ENCODE measurements around the gene DNM2.

DNA sequence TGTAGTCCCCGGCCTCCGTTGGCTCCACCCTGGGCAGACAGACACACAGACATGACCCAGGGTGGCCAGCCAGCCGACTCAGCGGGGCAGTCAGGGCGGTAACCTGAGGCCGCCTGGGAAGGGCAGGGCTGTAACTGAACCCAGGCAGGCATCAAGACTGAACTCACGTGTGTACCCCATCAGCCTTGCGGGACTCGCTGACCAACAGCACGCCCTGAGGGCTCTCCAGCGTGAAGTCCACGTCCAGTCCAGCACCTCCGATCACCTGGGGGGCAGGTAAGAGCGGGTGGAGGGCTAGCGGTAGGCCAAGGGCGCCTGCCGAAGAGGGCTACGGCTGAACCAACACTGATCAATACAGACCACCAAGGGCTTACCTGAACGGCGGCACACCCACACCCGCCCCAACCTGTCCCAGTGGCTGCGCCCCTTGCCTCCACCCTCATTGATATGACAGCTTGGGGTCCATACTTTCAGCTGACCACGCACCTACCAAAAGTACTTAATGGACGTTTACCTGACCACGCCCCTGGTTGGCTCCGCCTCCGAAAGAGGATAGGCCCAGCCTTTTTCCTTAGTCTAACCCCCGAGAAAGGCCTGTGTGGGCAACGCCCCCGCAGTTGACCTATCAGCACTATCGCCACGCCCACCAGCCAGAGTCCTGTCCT, 117.3 kb downstream of the DNM2 start:
- TF ChIP-seq REST (IDR thresholded peaks at IDR 0.05; ENCODE audit: insufficient read depth in 1 of 2, low read depth in 2 of 2, low read length in 2 of 2) (no peak), POLR2AphosphoS5 (IDR thresholded peaks at IDR 0.05; ENCODE audit: low read depth, low read length) (peak; percentile 47; the same call in 1 of the 2 replicates), SIN3A (IDR thresholded peaks at IDR 0.05; ENCODE audit: borderline replicate concordance, insufficient read depth, low read length) (peak; percentile 53; the same call in 1 of the 2 replicates), TAF1 (IDR thresholded peaks at IDR 0.05; ENCODE audit: borderline replicate concordance, insufficient read depth, low read length) (no peak), FOXP2 (optimal IDR thresholded peaks at IDR 0.05; ENCODE audit: borderline replicate concordance, extremely low read depth, extremely low read length, insufficient read depth) (no peak)
